Activated T-cell treated with anti-CD3 and anti-CD28 coated beads, Interleukin-2, amount 50 U/mL, for 24 hours (primary cell): ENCODE measurements around the gene FAM163B.
"Not testable (repeated sequence)": the region's sequence is repeated elsewhere in the genome, so short reads cannot be mapped to it uniquely, and the experiment has no call there.

Experiments
- DNase-seq: peaks from one replicate; pipeline ENCODE4 v3.0.0-alpha.2; 2020
- H3K27ac Mint-ChIP-seq: 2 replicates; pipeline ENCODE4 v1.8.0; 2020; ENCODE audit warnings: mild to moderate bottlenecking, mixed read lengths
- H3K27me3 Mint-ChIP-seq: 2 replicates; pipeline ENCODE4 v1.8.0; 2020; ENCODE audit warnings: mixed read lengths
- H3K36me3 Mint-ChIP-seq: 2 replicates; pipeline ENCODE4 v1.8.0; 2020; ENCODE audit warnings: low read depth, mixed read lengths
- H3K4me1 Mint-ChIP-seq: 2 replicates; pipeline ENCODE4 v1.8.0; 2020; ENCODE audit warnings: low read depth, mixed read lengths
- H3K4me3 Mint-ChIP-seq: 2 replicates; pipeline ENCODE4 v1.8.0; 2020; ENCODE audit warnings: mild to moderate bottlenecking, moderate library complexity, mixed read lengths
- H3K9me3 Mint-ChIP-seq: 2 replicates; pipeline ENCODE4 v1.8.0; 2020; ENCODE audit warnings: mixed read lengths

The FAM163B gene

GRCh38 chr9:133571391-133571890 lies 37.7 kb downstream of the FAM163B start:
- no peak overlapping the region for H3K27ac Mint-ChIP-seq
- DNase-seq, result no peak
- no peak overlapping the region for H3K4me3 Mint-ChIP-seq
- no peaks in the 10 kb centered on the region for H3K4me1 Mint-ChIP-seq
- no peaks in the 10 kb centered on the region for H3K36me3 Mint-ChIP-seq
- no peaks in the 10 kb centered on the region for H3K9me3 Mint-ChIP-seq
- H3K27me3 Mint-ChIP-seq, result peaks cover 11% of the 10 kb centered on the region

- Mint-ChIP-seq H3K27me3 (peaks cover 6% of the 10 kb centered on the region), H3K4me1 (no peaks in the 10 kb centered on the region), H3K9me3 (no peaks in the 10 kb centered on the region), H3K27ac (no peak overlapping the region), H3K36me3 (no peaks in the 10 kb centered on the region), H3K4me3 (no peak overlapping the region)
- no peak for DNase-seq
Observed at GRCh38 chr9:133570691-133571080, 38.5 kb downstream of the FAM163B start.

- DNase-seq, result no peak
- Mint-ChIP-seq H3K9me3 (no peaks in the 10 kb centered on the region), H3K27me3 (peaks cover 2% of the 10 kb centered on the region), H3K36me3 (no peaks in the 10 kb centered on the region), H3K4me1 (no peaks in the 10 kb centered on the region), H3K27ac (no peak overlapping the region), H3K4me3 (no peak overlapping the region)
Observed at GRCh38 chr9:133569891-133570690, 39.1 kb downstream of the FAM163B start.

- Mint-ChIP-seq H3K9me3 (no peaks in the 10 kb centered on the region), H3K27ac (no peak overlapping the region), H3K36me3 (no peaks in the 10 kb centered on the region), H3K4me1 (no peaks in the 10 kb centered on the region), H3K4me3 (no peak overlapping the region), H3K27me3 (peaks cover 2% of the 10 kb centered on the region)
- no peak for DNase-seq
Observed at GRCh38 chr9:133569121-133569785, 39.9 kb downstream of the FAM163B start.

GRCh38 chr9:133568186-133568585 lies 41.0 kb downstream of the FAM163B start:
- Mint-ChIP-seq H3K36me3 (no peaks in the 10 kb centered on the region), H3K4me1 (peaks cover 4% of the 10 kb centered on the region), H3K4me3 (no peak overlapping the region), H3K27me3 (peaks cover 2% of the 10 kb centered on the region), H3K9me3 (no peaks in the 10 kb centered on the region), H3K27ac (no peak overlapping the region)
- no peak for DNase-seq

GRCh38 chr9:133566817-133567216 lies 42.4 kb downstream of the FAM163B start:
- no peaks in the 10 kb centered on the region for H3K27me3 Mint-ChIP-seq
- no peaks in the 10 kb centered on the region for H3K9me3 Mint-ChIP-seq
- H3K4me3 Mint-ChIP-seq, result no peak overlapping the region

GRCh38 chr9:133566382-133566781 lies 42.8 kb downstream of the FAM163B start:
- no peak overlapping the region for H3K27ac Mint-ChIP-seq
- no peaks in the 10 kb centered on the region for H3K27me3 Mint-ChIP-seq
- no peaks in the 10 kb centered on the region for H3K9me3 Mint-ChIP-seq
- H3K36me3 Mint-ChIP-seq, result no peaks in the 10 kb centered on the region
- no peak overlapping the region for H3K4me3 Mint-ChIP-seq
- DNase-seq, result no peak
- peaks cover 7% of the 10 kb centered on the region for H3K4me1 Mint-ChIP-seq

More at GRCh38 chr9:133566817-133567216, 42.4 kb downstream of the FAM163B start:
- no peak overlapping the region for H3K27ac Mint-ChIP-seq
- H3K4me1 Mint-ChIP-seq, result peaks cover 7% of the 10 kb centered on the region
- no peak for DNase-seq
- no peaks in the 10 kb centered on the region for H3K36me3 Mint-ChIP-seq

GRCh38 chr9:133564451-133565116 lies 44.6 kb downstream of the FAM163B start:
- H3K9me3 Mint-ChIP-seq, result no peaks in the 10 kb centered on the region
- peaks cover 3% of the 10 kb centered on the region for H3K27me3 Mint-ChIP-seq
- no peak overlapping the region for H3K27ac Mint-ChIP-seq
- no peaks in the 10 kb centered on the region for H3K36me3 Mint-ChIP-seq
- H3K4me3 Mint-ChIP-seq, result no peak overlapping the region
- H3K4me1 Mint-ChIP-seq, result peaks cover 9% of the 10 kb centered on the region
- no peak for DNase-seq

- not testable (repeated sequence) for H3K9me3 Mint-ChIP-seq, H3K36me3 Mint-ChIP-seq, DNase-seq, H3K4me3 Mint-ChIP-seq, H3K27me3 Mint-ChIP-seq, H3K27ac Mint-ChIP-seq
- peaks cover 12% of the 10 kb centered on the region for H3K4me1 Mint-ChIP-seq
Observed at GRCh38 chr9:133563814-133564213, 45.4 kb downstream of the FAM163B start.

GRCh38 chr9:133563291-133563796 lies 45.8 kb downstream of the FAM163B start:
- no peaks in the 10 kb centered on the region for H3K36me3 Mint-ChIP-seq
- peaks cover 17% of the 10 kb centered on the region for H3K4me1 Mint-ChIP-seq
- H3K27me3 Mint-ChIP-seq, result peaks cover 3% of the 10 kb centered on the region
- H3K9me3 Mint-ChIP-seq, result no peaks in the 10 kb centered on the region
- no peak overlapping the region for H3K27ac Mint-ChIP-seq
- H3K4me3 Mint-ChIP-seq, result no peak overlapping the region
- DNase-seq, result no peak

GRCh38 chr9:133562611-133563290 lies 46.4 kb downstream of the FAM163B start:
- DNase-seq, result no peak
- no peaks in the 10 kb centered on the region for H3K9me3 Mint-ChIP-seq
- peaks cover 3% of the 10 kb centered on the region for H3K27me3 Mint-ChIP-seq
- peaks cover 22% of the 10 kb centered on the region for H3K4me1 Mint-ChIP-seq
- H3K27ac Mint-ChIP-seq, result no peak overlapping the region
- H3K36me3 Mint-ChIP-seq, result no peaks in the 10 kb centered on the region
- no peak overlapping the region for H3K4me3 Mint-ChIP-seq

- H3K27me3 Mint-ChIP-seq, result peaks cover 3% of the 10 kb centered on the region
- no peak for DNase-seq
- H3K27ac Mint-ChIP-seq, result no peak overlapping the region
- H3K9me3 Mint-ChIP-seq, result no peaks in the 10 kb centered on the region
- peaks cover 22% of the 10 kb centered on the region for H3K4me1 Mint-ChIP-seq
- H3K4me3 Mint-ChIP-seq, result no peak overlapping the region
- no peaks in the 10 kb centered on the region for H3K36me3 Mint-ChIP-seq
Observed at GRCh38 chr9:133561976-133562554, 47.1 kb downstream of the FAM163B start.

GRCh38 chr9:133560944-133561343 lies 48.2 kb downstream of the FAM163B start:
- Mint-ChIP-seq H3K36me3 (no peaks in the 10 kb centered on the region), H3K4me3 (no peak overlapping the region), H3K9me3 (no peaks in the 10 kb centered on the region), H3K4me1 (peaks cover 22% of the 10 kb centered on the region), H3K27ac (no peak overlapping the region), H3K27me3 (peaks cover 6% of the 10 kb centered on the region)
- no peak for DNase-seq

- Mint-ChIP-seq H3K9me3 (no peaks in the 10 kb centered on the region), H3K27ac (no peak overlapping the region), H3K27me3 (peaks cover 6% of the 10 kb centered on the region), H3K36me3 (no peaks in the 10 kb centered on the region), H3K4me3 (no peak overlapping the region), H3K4me1 (peaks cover 22% of the 10 kb centered on the region)
- no peak for DNase-seq
Observed at GRCh38 chr9:133560311-133560710, 48.9 kb downstream of the FAM163B start.
